Mesodermal cell (in vitro differentiated cells): ENCODE results near the gene PTPN21.

ENCODE experiments used
- H3K27ac ChIP-seq: 2 replicates; pipeline ENCODE4 v1.7.0; 2013; ENCODE audit warnings: mild to moderate bottlenecking, low read depth, low read length, moderate library complexity; ENCODE audit not compliant: severe bottlenecking
- H3K36me3 ChIP-seq: 2 replicates; pipeline ENCODE4 v1.7.1; 2013; ENCODE audit warnings: mild to moderate bottlenecking, low read length, moderate library complexity; ENCODE audit not compliant: control insufficient read depth, insufficient read depth
- H3K4me1 ChIP-seq: one replicate; pipeline ENCODE4 v1.7.1; 2013; ENCODE audit warnings: mild to moderate bottlenecking, low read length; ENCODE audit not compliant: insufficient read depth, control insufficient read depth, poor library complexity, severe bottlenecking
- H3K4me3 ChIP-seq: 2 replicates; pipeline ENCODE4 v1.7.0; 2013; ENCODE audit warnings: low read length, control low read depth, mild to moderate bottlenecking; ENCODE audit not compliant: insufficient read depth, poor library complexity, severe bottlenecking; ENCODE audit errors: extremely low read depth
- H3K9me3 ChIP-seq: 2 replicates; pipeline ENCODE4 v1.7.1; 2013; ENCODE audit warnings: mild to moderate bottlenecking, low read length, moderate library complexity; ENCODE audit not compliant: control insufficient read depth
- WGBS, 2 experiments: methylation state at CpG; one replicate each; pipeline ENCODE4 v1.1.5; 2013; ENCODE audit warnings: missing lambda C conversion rate in 2 of 2; ENCODE audit not compliant: insufficient coverage in 2 of 2; 5-methylcytosine and 5-hydroxymethylcytosine counted together

Gene PTPN21

GRCh38 chr14:88552876-88553275 lies 1.9 kb downstream of the PTPN21 start:
- Histone ChIP-seq H3K27ac (no peak overlapping the region), H3K36me3 (peaks cover 37% of the 10 kb centered on the region), H3K4me1 (peaks cover 15% of the 10 kb centered on the region), H3K9me3 (no peaks in the 10 kb centered on the region), H3K4me3 (peak overlapping the region; percentile 80)
- no CpG with 5 or more reads among the region's 2 CpGs for WGBS, 2 experiments

GRCh38 chr14:88551980-88552431 lies 2.8 kb downstream of the PTPN21 start:
- Histone ChIP-seq H3K4me3 (peak overlapping the region; percentile 33), H3K4me1 (peaks cover 15% of the 10 kb centered on the region), H3K9me3 (no peaks in the 10 kb centered on the region), H3K36me3 (peaks cover 46% of the 10 kb centered on the region), H3K27ac (no peak overlapping the region)
- 82 to 93% methylated on average over 22 of the region's 23 CpGs for WGBS, 2 experiments

GRCh38 chr14:88551094-88551870 lies 3.5 kb downstream of the PTPN21 start:
- H3K36me3 ChIP-seq, result peaks cover 53% of the 10 kb centered on the region
- peak overlapping the region; percentile 33 for H3K4me3 ChIP-seq
- H3K4me1 ChIP-seq, result peaks cover 12% of the 10 kb centered on the region
- WGBS, 2 experiments, result 81 to 84% methylated on average over 45 to 48 of the region's 50 CpGs
- no peaks in the 10 kb centered on the region for H3K9me3 ChIP-seq
- H3K27ac ChIP-seq, result no peak overlapping the region

- Histone ChIP-seq H3K9me3 (no peaks in the 10 kb centered on the region), H3K36me3 (peaks cover 65% of the 10 kb centered on the region), H3K4me1 (no peaks in the 10 kb centered on the region), H3K4me3 (no peak overlapping the region), H3K27ac (no peak overlapping the region)
- WGBS, 2 experiments, result 92% methylated on average over 14 to 15 of the region's 15 CpGs
Measured at GRCh38 chr14:88550078-88550477, 4.7 kb downstream of the PTPN21 start.

GRCh38 chr14:88547386-88547780 lies 7.4 kb downstream of the PTPN21 start:
- WGBS, 2 experiments, result 87 to 100% methylated on average over 1 to 2 of the region's 3 CpGs
- H3K4me1 ChIP-seq, result peaks cover 5% of the 10 kb centered on the region
- no peak overlapping the region for H3K4me3 ChIP-seq
- no peaks in the 10 kb centered on the region for H3K9me3 ChIP-seq
- H3K27ac ChIP-seq, result no peak overlapping the region
- peaks cover 78% of the 10 kb centered on the region for H3K36me3 ChIP-seq

GRCh38 chr14:88546621-88547385 lies 8.0 kb downstream of the PTPN21 start:
- 100% methylated on average over 1 of the region's 4 CpGs; no CpG with 5 or more reads in 1 of the 2 experiments for WGBS, 2 experiments
- H3K4me1 ChIP-seq, result peaks cover 5% of the 10 kb centered on the region

GRCh38 chr14:88545256-88545655 lies 9.6 kb downstream of the PTPN21 start:
- Histone ChIP-seq H3K36me3 (peaks cover 78% of the 10 kb centered on the region), H3K4me1 (peaks cover 5% of the 10 kb centered on the region), H3K4me3 (no peak overlapping the region), H3K9me3 (no peaks in the 10 kb centered on the region), H3K27ac (no peak overlapping the region)
- WGBS, 2 experiments, result 93 to 96% methylated on average over 2 of the region's 3 CpGs

More at GRCh38 chr14:88546621-88547385, 8.0 kb downstream of the PTPN21 start:
- Histone ChIP-seq H3K4me3 (no peak overlapping the region), H3K27ac (no peak overlapping the region), H3K9me3 (no peaks in the 10 kb centered on the region), H3K36me3 (peaks cover 79% of the 10 kb centered on the region)

- Histone ChIP-seq H3K9me3 (no peaks in the 10 kb centered on the region), H3K4me3 (no peak overlapping the region), H3K36me3 (peaks cover 69% of the 10 kb centered on the region), H3K4me1 (peaks cover 5% of the 10 kb centered on the region), H3K27ac (no peak overlapping the region)
- WGBS, 2 experiments, result no CpG with 5 or more reads among the region's 6 CpGs
Measured at GRCh38 chr14:88542857-88543795, 11.7 kb downstream of the PTPN21 start.

- Histone ChIP-seq H3K9me3 (no peaks in the 10 kb centered on the region), H3K4me3 (no peak overlapping the region), H3K4me1 (peaks cover 5% of the 10 kb centered on the region), H3K36me3 (peaks cover 55% of the 10 kb centered on the region), H3K27ac (no peak overlapping the region)
- WGBS, 2 experiments, result no CpG with 5 or more reads among the region's 1 CpG
Measured at GRCh38 chr14:88541324-88541723, 13.5 kb downstream of the PTPN21 start.

GRCh38 chr14:88535813-88536212 lies 19.0 kb downstream of the PTPN21 start:
- Histone ChIP-seq H3K4me3 (no peak overlapping the region), H3K9me3 (no peaks in the 10 kb centered on the region), H3K36me3 (peaks cover 61% of the 10 kb centered on the region), H3K27ac (no peak overlapping the region), H3K4me1 (peaks cover 5% of the 10 kb centered on the region)
- WGBS, 2 experiments, result 96 to 97% methylated on average over 4 of the region's 4 CpGs
